SU-DHL-6 (cell line): ENCODE measurements around the gene CCDC102A.

ENCODE experiments used
- H2AFZ ChIP-seq: fragments of 200-600 bp; sonication (generic); 2 replicates; pipeline ENCODE4 v1.6.1; 2014; ENCODE audit warnings: low read depth, mild to moderate bottlenecking, moderate library complexity, mixed read lengths, antibody characterized with exemption, low read length; ENCODE audit not compliant: severe bottlenecking
- H3F3A ChIP-seq: fragments of 200-600 bp; shearing (Covaris generic); 2 replicates; pipeline ENCODE4 v1.6.0; 2016; ENCODE audit warnings: antibody characterized with exemption, mild to moderate bottlenecking; ENCODE audit not compliant: insufficient read depth
- H3K27ac ChIP-seq: fragments of 200-600 bp; sonication (generic); 2 replicates; pipeline ENCODE4 v1.5.1; 2016; ENCODE audit warnings: low read depth, mild to moderate bottlenecking, low read length, moderate library complexity, mixed read lengths
- H3K27me3 ChIP-seq: fragments of 200-600 bp; sonication (generic), shearing (Covaris generic); 2 replicates; pipeline ENCODE4 v1.6.0; 2014; ENCODE audit warnings: mild to moderate bottlenecking, low read length
- H3K36me3 ChIP-seq: fragments of 200-600 bp; sonication (generic); 2 replicates; pipeline ENCODE4 v1.6.1; 2014; ENCODE audit warnings: mild to moderate bottlenecking, low read length, mixed read lengths
- H3K4me2 ChIP-seq: fragments of 300-600, 200-600 bp; shearing (Covaris generic), sonication (generic); 2 replicates; pipeline ENCODE4 v1.6.0; 2014; ENCODE audit warnings: low read length, low read depth, mild to moderate bottlenecking; ENCODE audit not compliant: poor library complexity, severe bottlenecking
- H3K4me3 ChIP-seq: fragments of 200-600 bp; sonication (generic); 2 replicates; pipeline ENCODE4 v1.5.1; 2014; ENCODE audit warnings: antibody characterized with exemption, low read length, mild to moderate bottlenecking, mixed read lengths; ENCODE audit not compliant: insufficient read depth, poor library complexity, severe bottlenecking
- H3K79me2 ChIP-seq: fragments of 200-600 bp; sonication (generic); 2 replicates; pipeline ENCODE4 v1.6.1; 2014; ENCODE audit warnings: mild to moderate bottlenecking, low read length, moderate library complexity; ENCODE audit not compliant: insufficient read depth
- H3K9ac ChIP-seq: fragments of 200-600 bp; sonication (generic); 2 replicates; pipeline ENCODE4 v1.7.0; 2014; ENCODE audit warnings: mild to moderate bottlenecking, low read length
- H3K9me2 ChIP-seq: fragments of 200-600 bp; sonication (generic); replicated peaks from 2 replicates; pipeline ENCODE4 v1.6.1; 2014; ENCODE audit warnings: low read length; ENCODE audit not compliant: insufficient read depth
- H3K9me3 ChIP-seq: fragments of 200-600 bp; sonication (generic); 2 replicates; pipeline ENCODE4 v1.6.1; 2014; ENCODE audit warnings: low read length, mixed read lengths; ENCODE audit not compliant: insufficient read depth
- H4K20me1 ChIP-seq: fragments of 200-600 bp; sonication (generic); 2 replicates; pipeline ENCODE4 v1.6.1; 2014; ENCODE audit warnings: low read depth, mild to moderate bottlenecking, antibody characterized with exemption, low read length, moderate library complexity, mixed read lengths
- CTCF ChIP-seq: fragments of 200-600 bp; sonication (generic); IDR thresholded peaks from one replicate; pipeline ENCODE4 v1.5.1; 2017; ENCODE audit warnings: antibody characterized with exemption, mild to moderate bottlenecking, low read length, moderate library complexity; ENCODE audit not compliant: insufficient read depth, poor library complexity, severe bottlenecking
- EZH2phosphoT487 ChIP-seq: fragments of 200-600 bp; sonication (generic), shearing (Covaris generic); conservative IDR thresholded peaks from 2 replicates; pipeline ENCODE4 v1.6.1; 2018; ENCODE audit warnings: mild to moderate bottlenecking, antibody characterized with exemption, low read length, moderate library complexity, mixed read lengths

CCDC102A gene

GRCh38 chr16:57534337-57534880 lies 2.0 kb downstream of the CCDC102A start:
- H3K36me3 ChIP-seq: no peaks in the 10 kb centered on the region
- TF ChIP-seq EZH2phosphoT487 (no peak), CTCF (no peak)
- H3K9me2 ChIP-seq: no peaks in the 10 kb centered on the region
- H3K4me3 ChIP-seq: no peak overlapping the region
- H3K9ac ChIP-seq: no peak overlapping the region
- no peak overlapping the region for H2AFZ ChIP-seq
- no peaks in the 10 kb centered on the region for H4K20me1 ChIP-seq
- H3K4me2 ChIP-seq: no peak overlapping the region
- no peaks in the 10 kb centered on the region for H3K9me3 ChIP-seq
- 0 out of 2 replicates have a peak, but pooled peaks cover 5% of the 10 kb centered on the region for H3F3A ChIP-seq
- no peaks in the 10 kb centered on the region for H3K79me2 ChIP-seq
- no peaks in the 10 kb centered on the region for H3K27me3 ChIP-seq
- no peak overlapping the region for H3K27ac ChIP-seq

- Histone ChIP-seq H3K9me3 (no peaks in the 10 kb centered on the region), H3K79me2 (no peaks in the 10 kb centered on the region), H3K27ac (no peak overlapping the region), H2AFZ (no peak overlapping the region), H3K4me2 (no peak overlapping the region), H3K9ac (no peak overlapping the region), H3K27me3 (no peaks in the 10 kb centered on the region), H3K4me3 (no peak overlapping the region), H3F3A (0 out of 2 replicates have a peak, but pooled peaks cover 5% of the 10 kb centered on the region), H4K20me1 (no peaks in the 10 kb centered on the region), H3K36me3 (no peaks in the 10 kb centered on the region), H3K9me2 (no peaks in the 10 kb centered on the region)
- TF ChIP-seq CTCF (no peak), EZH2phosphoT487 (no peak)
These were observed 2.7 kb downstream of the CCDC102A start for GRCh38 chr16:57533431-57534336.

DNA sequence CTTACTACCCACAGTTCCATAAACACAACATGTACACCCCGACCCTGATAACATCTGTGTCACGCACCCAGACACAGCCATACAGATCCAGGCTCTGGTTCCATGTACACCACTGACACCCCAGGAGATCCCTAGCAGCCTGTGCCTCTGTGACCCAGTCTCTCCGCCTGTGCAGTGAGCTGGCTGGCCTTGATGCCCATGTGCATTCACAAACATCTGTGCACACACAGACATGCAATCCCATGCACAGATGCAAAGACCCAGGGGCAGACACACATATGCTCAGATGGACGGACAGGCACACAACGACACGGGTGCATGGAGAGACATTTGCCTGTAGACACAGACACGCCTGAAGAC lies 4.1 kb downstream of the CCDC102A start:
- Histone ChIP-seq H3K4me3 (no peak overlapping the region), H3F3A (0 out of 2 replicates have a peak, but pooled peaks cover under 1% of the 10 kb centered on the region), H4K20me1 (no peaks in the 10 kb centered on the region), H2AFZ (no peak overlapping the region), H3K9me3 (no peaks in the 10 kb centered on the region), H3K9me2 (no peaks in the 10 kb centered on the region), H3K27me3 (no peaks in the 10 kb centered on the region), H3K27ac (no peak overlapping the region), H3K79me2 (no peaks in the 10 kb centered on the region), H3K4me2 (no peak overlapping the region), H3K9ac (no peak overlapping the region), H3K36me3 (no peaks in the 10 kb centered on the region)
- TF ChIP-seq EZH2phosphoT487: no peak
- TF ChIP-seq CTCF: no peak
